Heart right ventricle (tissue), 16 donors: Measurements from ENCODE around the gene TSN. TPM values are rescaled to one million over a fixed set of nuclear protein-coding genes. Genes with fewer than 3 reads are reported as not detected.
"Not testable (repeated sequence)": the region's sequence is repeated elsewhere in the genome, so short reads cannot be mapped to it uniquely, and the experiment has no call there.

Experiments
- ATAC-seq, 8 donors: fragments of 200-7000 bp; cut with Tn5 transposase; one replicate each; pipeline ENCODE4 v1.9.1; 2020; ENCODE audit warnings: mild to moderate bottlenecking in 8 of 8, moderate library complexity in 8 of 8, moderate number of reproducible peaks in 1 of 8
- DNase-seq, 2 donors: peaks; one replicate each; pipeline ENCODE4 v3.0.0-alpha.2; 2020
- H3K27ac ChIP-seq, 10 donors: fragments of 200-600 bp; sonication (generic) in 2 of 10; one replicate each; pipeline versions ENCODE4 v1.5.0 to v1.8.0; 2020 to 2022; ENCODE audit warnings: mild to moderate bottlenecking in 3 of 10
- H3K27me3 ChIP-seq, 7 donors: fragments of 200-600 bp; one replicate each; pipeline ENCODE4 v1.8.0; 2021 to 2022; ENCODE audit warnings: mild to moderate bottlenecking in 2 of 7
- H3K36me3 ChIP-seq, 9 donors: fragments of 200-600 bp; sonication (generic) in 1 of 9; one replicate each; pipeline versions ENCODE4 v1.5.0 to v1.8.0; 2020 to 2022; ENCODE audit warnings: mild to moderate bottlenecking in 2 of 9
- H3K4me1 ChIP-seq, 9 donors: fragments of 200-600 bp; sonication (generic) in 1 of 9; one replicate each; pipeline versions ENCODE4 v1.5.0 to v1.8.0; 2020 to 2022; ENCODE audit warnings: mild to moderate bottlenecking in 4 of 9
- H3K4me3 ChIP-seq, 10 donors: fragments of 200-600 bp; sonication (generic) in 2 of 10; one replicate each; pipeline versions ENCODE4 v1.5.0 to v1.8.0; 2020 to 2022; ENCODE audit warnings: mild to moderate bottlenecking in 7 of 10, moderate library complexity in 2 of 10
- H3K9me3 ChIP-seq, 11 donors: fragments of 200-600 bp in 10 of 11; sonication (generic) in 2 of 11; one replicate each; pipeline versions ENCODE4 v1.5.0 to v1.8.0; 2013 to 2022; ENCODE audit warnings: mild to moderate bottlenecking in 2 of 11, control low read depth in 1 of 11, moderate library complexity in 1 of 11
- WGBS, 2 donors: extraction: QIAGEN DNeasy Blood & Tissue Kit; methylation state at CpG; one replicate each; pipeline ENCODE4 v1.1.7; 2013; ENCODE audit warnings: inconsistent platforms in 1 of 2; 5-methylcytosine and 5-hydroxymethylcytosine counted together
- intact Hi-C, 10 donors: fragments of 100-400 bp; cut with DNase I; formaldehyde crosslinking; loops; one replicate each; pipeline versions ENCODE4 v1.11.1 to v1.14.2; 2022
- polyA plus RNA-seq, 2 donors: library from polyadenylated mRNA; stranded (reverse); fragments of 200-250 nt; gene quantifications; one replicate each; pipeline ENCODE4 v1.2.3, GENCODE V29; 2013
- total RNA-seq, 10 donors: library from RNA; stranded (reverse); fragmentation: NEBNext Ultra II Directional in 3 of 10; extraction: Animal tissue kit (Norgen Biotek cat#: 25700) in 3 of 10; gene quantifications; one replicate each; pipeline versions ENCODE4 v1.2.1 to v1.2.4, GENCODE V29; 2021 to 2023
- TF ChIP-seq, protein P1 (sequence below), 9 donors: fragments of 200-600 bp; sonication (generic) in 2 of 9; IDR thresholded peaks; one replicate each; pipeline versions ENCODE4 v1.5.0 to v1.8.0; 2021 to 2022; ENCODE audit warnings: antibody characterized with exemption in 9 of 9, mild to moderate bottlenecking in 5 of 9, moderate library complexity in 1 of 9
- donor health status: Arrhythmogenic right ventricular cardiomyopathy.
- donor health status: ischemic (EF 13 %, LVEDD 7.1; RV severe dilation, severe dysfunction).
- donor health status: healthy with polysubstance abuse.
- donor health status: DM: no; HTN: yes; CAD: no.
- donor health status: DM: no; HTN: no; CAD: no.
- donor health status: ischemic (EF 25% LVEDD 6.9; RV normal size, moderate dysfunction).
- donor health status: ischemic (EF 25% LVEDD 5.7; RV mildly dilated, moderate dysfunction).
- donor health status: healthy.
- donor health status: DM: yes; HTN: yes; CAD: no.
- donor health status: Ischemic cardiomyopathy.
- donor health status: ischemic (EF 35%, LVEDD 5.7; RV mildly dilated, moderate dysfunction).
- donor health status: nonischemic (EF 11% LVEDD 7.7; RV severe dilation, severe dysfunction).
- donor health status: DM: yes; HTN: yes; CAD: no.
- donor health status: PGD.
- donor health status: ischemic (EF 29% LVEDD 5.4; RV normal size, mild dysfunction).
- donor health status: nonischemic (EF 23%, LVEDD 6.1; RV moderate dilation, normal function).

TSN gene
- total and polyA plus RNA-seq, 12 donors = 15.3 to 54.4 (median 47.3) TPM

DNA sequence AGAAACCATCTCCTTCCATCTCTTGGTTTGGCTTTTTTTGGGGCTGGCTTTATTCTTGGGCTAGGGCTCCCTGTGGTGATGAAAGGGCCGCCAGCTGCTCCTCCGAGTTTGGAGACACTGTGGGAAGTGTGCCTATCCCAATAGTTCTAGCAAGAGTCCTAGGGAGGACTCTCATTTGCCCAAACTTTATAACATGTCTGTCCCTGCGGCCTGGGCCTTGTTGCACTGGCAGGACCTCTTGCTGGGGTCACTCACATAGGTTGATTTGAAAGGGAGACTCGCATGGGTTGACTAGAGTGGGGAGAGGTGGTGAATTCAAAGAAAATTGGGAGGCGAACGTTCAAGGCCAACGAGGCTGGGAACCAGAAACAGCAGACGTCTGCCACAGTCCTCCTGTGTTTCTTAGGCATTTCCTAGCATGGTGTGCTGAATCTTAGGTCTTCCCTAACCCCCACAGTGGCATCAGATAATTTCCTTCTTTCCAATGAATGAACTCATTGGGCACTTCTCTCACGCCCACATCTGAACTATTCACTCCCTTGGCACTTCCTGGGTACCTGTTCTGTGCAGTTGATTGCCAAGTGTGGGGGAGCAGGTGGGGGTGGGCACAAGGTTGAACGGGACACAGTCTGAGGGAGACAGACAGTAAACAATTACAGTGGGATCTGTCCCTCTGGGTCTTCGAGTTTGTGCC is 45.5 kb upstream of the TSN start:
- H3K4me1 ChIP-seq = no peaks in the 10 kb centered on the region
- TF ChIP-seq, protein P1, sequence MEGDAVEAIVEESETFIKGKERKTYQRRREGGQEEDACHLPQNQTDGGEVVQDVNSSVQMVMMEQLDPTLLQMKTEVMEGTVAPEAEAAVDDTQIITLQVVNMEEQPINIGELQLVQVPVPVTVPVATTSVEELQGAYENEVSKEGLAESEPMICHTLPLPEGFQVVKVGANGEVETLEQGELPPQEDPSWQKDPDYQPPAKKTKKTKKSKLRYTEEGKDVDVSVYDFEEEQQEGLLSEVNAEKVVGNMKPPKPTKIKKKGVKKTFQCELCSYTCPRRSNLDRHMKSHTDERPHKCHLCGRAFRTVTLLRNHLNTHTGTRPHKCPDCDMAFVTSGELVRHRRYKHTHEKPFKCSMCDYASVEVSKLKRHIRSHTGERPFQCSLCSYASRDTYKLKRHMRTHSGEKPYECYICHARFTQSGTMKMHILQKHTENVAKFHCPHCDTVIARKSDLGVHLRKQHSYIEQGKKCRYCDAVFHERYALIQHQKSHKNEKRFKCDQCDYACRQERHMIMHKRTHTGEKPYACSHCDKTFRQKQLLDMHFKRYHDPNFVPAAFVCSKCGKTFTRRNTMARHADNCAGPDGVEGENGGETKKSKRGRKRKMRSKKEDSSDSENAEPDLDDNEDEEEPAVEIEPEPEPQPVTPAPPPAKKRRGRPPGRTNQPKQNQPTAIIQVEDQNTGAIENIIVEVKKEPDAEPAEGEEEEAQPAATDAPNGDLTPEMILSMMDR (IDR thresholded peaks at IDR 0.05) = no peak
- no peak overlapping the region for H3K27ac ChIP-seq
- no peak for DNase-seq
- no peaks in the 10 kb centered on the region for H3K9me3 ChIP-seq
- no peaks in the 10 kb centered on the region for H3K27me3 ChIP-seq
- ATAC-seq = no peak
- 79 to 80% methylated on average over 11 of the region's 11 CpGs for WGBS, 2 donors
- intact Hi-C loops = loop anchor here in 6 of 10 donors (5.0 to 10.0 kb wide), 5 partner anchors 115 to 585 kb away; no protein-coding TSS in a partner anchor
- no peak overlapping the region for H3K4me3 ChIP-seq
- no peaks in the 10 kb centered on the region for H3K36me3 ChIP-seq

DNA sequence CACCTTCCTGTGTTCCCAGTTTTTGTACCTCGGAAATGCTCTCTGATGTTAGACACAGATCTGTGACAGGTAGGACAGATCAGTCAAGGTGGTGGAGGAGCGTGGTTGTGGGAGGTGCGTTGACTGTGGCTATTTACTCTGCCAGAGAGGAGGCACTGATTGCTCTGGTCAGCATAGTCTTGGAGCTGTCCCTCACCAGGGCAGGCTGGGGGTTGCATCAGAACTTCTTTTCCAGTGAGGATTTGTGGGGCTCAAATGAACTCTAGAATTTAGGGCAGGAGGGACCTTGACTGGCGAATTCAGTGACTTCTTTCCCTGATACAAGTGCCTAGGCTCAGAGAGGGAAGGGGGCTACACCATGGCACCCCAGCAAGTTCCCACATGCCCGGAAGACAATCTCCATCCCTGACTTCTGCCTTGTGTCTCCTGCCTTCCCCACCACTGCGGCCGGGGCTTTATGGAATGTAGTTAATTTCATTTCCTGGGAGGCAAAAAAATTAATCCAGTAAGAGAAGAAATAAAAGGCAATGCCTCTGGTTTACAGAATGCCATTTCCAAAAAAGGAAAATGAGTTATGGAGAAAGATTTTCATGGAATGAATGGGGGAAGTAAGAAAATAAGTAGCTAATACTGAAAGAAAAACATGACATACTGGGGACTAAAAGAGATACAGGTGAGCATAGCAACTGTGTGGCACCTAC is 44.8 kb upstream of the TSN start:
- Histone ChIP-seq H3K27ac (no peak overlapping the region), H3K27me3 (no peaks in the 10 kb centered on the region), H3K4me3 (no peak overlapping the region), H3K4me1 (peaks cover 0 to 1% (median 0%) of the 10 kb centered on the region in 9 donors), H3K36me3 (no peaks in the 10 kb centered on the region), H3K9me3 (no peaks in the 10 kb centered on the region)
- ATAC-seq (no peak), DNase-seq (no peak)
- intact Hi-C loops = loop anchor here in 6 of 10 donors (5.0 to 10.0 kb wide), 5 partner anchors 116 to 586 kb away; no protein-coding TSS in a partner anchor
- WGBS, 2 donors = 79 to 85% methylated on average over 7 of the region's 7 CpGs
- TF ChIP-seq, protein P1 (IDR thresholded peaks at IDR 0.05) = no peak

DNA sequence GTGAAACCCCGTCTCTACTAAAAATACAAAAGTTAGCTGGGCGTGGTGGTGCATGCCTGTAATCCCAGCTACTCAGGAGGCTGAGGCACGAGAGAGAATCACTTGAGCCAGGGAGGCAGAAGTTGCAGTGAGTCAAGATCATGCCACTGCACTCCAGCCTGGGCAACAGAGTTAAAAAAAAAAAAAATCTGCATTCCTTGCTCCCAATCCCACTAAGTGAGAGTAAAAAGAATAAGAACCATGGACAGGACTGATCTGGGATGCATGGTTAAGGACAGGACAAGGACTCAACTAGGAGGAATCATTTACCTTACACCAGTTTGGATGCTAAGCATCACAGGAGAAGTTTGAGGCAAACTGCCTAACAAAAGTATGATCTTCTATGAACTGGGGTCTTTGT is 44.0 kb upstream of the TSN start:
- H3K4me1 ChIP-seq = peaks cover 0 to 10% (median 4%) of the 10 kb centered on the region in 9 donors
- 82 to 90% methylated on average over 2 to 3 of the region's 3 CpGs for WGBS, 2 donors
- not testable (repeated sequence) for DNase-seq, H3K27me3 ChIP-seq, H3K27ac ChIP-seq, H3K4me3 ChIP-seq, H3K9me3 ChIP-seq, H3K36me3 ChIP-seq, ATAC-seq
- intact Hi-C loops = loop anchor here in 6 of 10 donors (5.0 to 10.0 kb wide), 5 partner anchors 117 to 587 kb away; no protein-coding TSS in a partner anchor

DNA sequence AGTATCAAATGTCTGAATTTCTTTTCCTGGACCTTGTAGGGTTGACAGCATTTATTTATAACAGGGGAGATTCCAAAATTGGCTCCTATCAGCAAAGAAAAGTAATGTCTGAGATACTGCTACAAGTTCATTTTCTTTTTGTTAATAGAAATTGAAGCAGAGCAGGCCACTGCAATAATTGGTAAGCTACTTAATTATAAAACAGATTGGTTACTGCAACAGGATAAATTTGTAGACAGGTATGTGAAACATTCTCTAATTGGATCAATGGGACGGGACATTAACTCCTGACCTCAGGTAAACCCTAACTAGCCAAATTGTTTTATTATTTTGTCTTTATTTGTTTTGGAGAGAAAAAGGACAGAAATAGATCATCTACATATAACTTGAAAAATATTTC is 39.3 kb upstream of the TSN start:
- no peak for ATAC-seq

More for the DNA sequence above, 39.3 kb upstream of the TSN start:
- H3K36me3 ChIP-seq = no peaks in the 10 kb centered on the region
- no peak overlapping the region for H3K4me3 ChIP-seq
- TF ChIP-seq, protein P1 (IDR thresholded peaks at IDR 0.05) = no peak
- intact Hi-C loops = loop anchor here in 8 of 10 donors (2.0 to 10.0 kb wide), 11 partner anchors 54 to 591 kb away; partner anchors contain the start of gene RNU4ATAC (in 3 of the 8)
- no peaks in the 10 kb centered on the region for H3K9me3 ChIP-seq
- 39 to 45% methylated on average over 1 of the region's 1 CpG for WGBS, 2 donors
- H3K27ac ChIP-seq = peak overlapping the region in 2 of 10 donors; percentile 33
- DNase-seq = no peak
- no peaks in the 10 kb centered on the region for H3K27me3 ChIP-seq
- peaks cover 0 to 23% (median 7%) of the 10 kb centered on the region in 9 donors for H3K4me1 ChIP-seq
